Ishikawa (cell line): Measurements from ENCODE around the gene ADPRM.

Experiments used
- CEBPB ChIP-seq: IDR thresholded peaks from 2 replicates; pipeline ENCODE4 v1.6.1; 2012
- CREB1 ChIP-seq: IDR thresholded peaks from 2 replicates; pipeline ENCODE4 v1.6.1; 2012; ENCODE audit warnings: low read depth
- EGR1 ChIP-seq: IDR thresholded peaks from 2 replicates; pipeline ENCODE4 v1.6.1; 2012
- EP300 ChIP-seq: IDR thresholded peaks from 2 replicates; pipeline ENCODE4 v1.6.1; 2012; ENCODE audit warnings: borderline replicate concordance
- FOXM1 ChIP-seq: IDR thresholded peaks from 2 replicates; pipeline ENCODE4 v1.6.1; 2012; ENCODE audit warnings: low read depth, borderline replicate concordance
- NFIC ChIP-seq: IDR thresholded peaks from 2 replicates; pipeline ENCODE4 v1.6.1; 2012
- RAD21 ChIP-seq: IDR thresholded peaks from 2 replicates; pipeline ENCODE4 v1.6.1; 2012; ENCODE audit warnings: low read depth
- TAF1 ChIP-seq: IDR thresholded peaks from 2 replicates; pipeline ENCODE4 v1.6.1; 2012; ENCODE audit warnings: low read depth, mild to moderate bottlenecking
- TCF12 ChIP-seq: IDR thresholded peaks from 2 replicates; pipeline ENCODE4 v1.6.1; 2012; ENCODE audit warnings: low read depth
- TEAD4 ChIP-seq: IDR thresholded peaks from 2 replicates; pipeline ENCODE4 v1.6.1; 2012
- YY1 ChIP-seq: IDR thresholded peaks from 2 replicates; pipeline ENCODE4 v1.6.1; 2012; ENCODE audit warnings: low read depth
- ZBTB7A ChIP-seq: IDR thresholded peaks from 2 replicates; pipeline ENCODE4 v1.6.1; 2012; ENCODE audit warnings: low read depth
- TF ChIP-seq, protein P1 (sequence below): IDR thresholded peaks from 2 replicates; pipeline ENCODE4 v1.6.1; 2012; ENCODE audit warnings: low read depth, mild to moderate bottlenecking
- TF ChIP-seq, protein P2 (sequence below): IDR thresholded peaks from 2 replicates; pipeline ENCODE4 v1.6.1; 2012
- TF ChIP-seq, protein P3 (sequence below): IDR thresholded peaks from 2 replicates; pipeline ENCODE4 v1.6.1; 2012

The ADPRM gene

DNA sequence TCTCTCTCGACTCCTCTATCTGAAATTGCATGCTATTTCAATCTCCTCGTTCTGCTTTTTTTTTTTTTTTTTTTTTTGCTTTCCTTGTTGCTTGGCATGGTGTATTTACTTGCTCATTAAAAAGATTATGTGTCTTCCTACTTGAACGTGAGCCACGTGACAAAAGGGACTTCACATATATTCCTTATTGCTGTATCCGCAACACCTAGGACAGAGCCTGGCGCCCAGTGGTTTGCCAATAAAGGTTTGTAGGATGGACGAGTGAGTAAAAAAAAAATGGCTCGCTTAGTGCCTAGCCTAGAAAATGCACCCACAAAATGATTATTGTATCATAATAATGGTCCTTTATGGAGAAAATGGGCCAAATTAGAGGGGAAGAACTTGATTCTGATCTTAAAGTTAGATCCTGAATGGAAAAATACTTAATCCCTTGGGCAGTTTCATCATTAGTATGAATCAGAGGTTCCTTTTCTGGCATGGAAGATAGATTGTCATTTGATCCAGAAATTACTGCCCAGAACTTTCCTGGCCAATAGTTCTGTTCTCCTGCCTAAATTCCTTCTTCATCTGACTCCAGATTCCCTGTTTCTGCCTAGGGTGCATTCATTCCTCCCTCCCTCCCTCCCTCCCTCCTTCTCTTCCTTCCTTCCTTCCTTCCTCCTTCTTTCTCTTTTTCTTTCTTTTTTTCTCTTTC, 46.1 kb downstream of the ADPRM start:
- no peak for TF ChIP-seq ZBTB7A
- TF ChIP-seq EP300: no peak
- no peak for TF ChIP-seq YY1
- TF ChIP-seq, protein P1, sequence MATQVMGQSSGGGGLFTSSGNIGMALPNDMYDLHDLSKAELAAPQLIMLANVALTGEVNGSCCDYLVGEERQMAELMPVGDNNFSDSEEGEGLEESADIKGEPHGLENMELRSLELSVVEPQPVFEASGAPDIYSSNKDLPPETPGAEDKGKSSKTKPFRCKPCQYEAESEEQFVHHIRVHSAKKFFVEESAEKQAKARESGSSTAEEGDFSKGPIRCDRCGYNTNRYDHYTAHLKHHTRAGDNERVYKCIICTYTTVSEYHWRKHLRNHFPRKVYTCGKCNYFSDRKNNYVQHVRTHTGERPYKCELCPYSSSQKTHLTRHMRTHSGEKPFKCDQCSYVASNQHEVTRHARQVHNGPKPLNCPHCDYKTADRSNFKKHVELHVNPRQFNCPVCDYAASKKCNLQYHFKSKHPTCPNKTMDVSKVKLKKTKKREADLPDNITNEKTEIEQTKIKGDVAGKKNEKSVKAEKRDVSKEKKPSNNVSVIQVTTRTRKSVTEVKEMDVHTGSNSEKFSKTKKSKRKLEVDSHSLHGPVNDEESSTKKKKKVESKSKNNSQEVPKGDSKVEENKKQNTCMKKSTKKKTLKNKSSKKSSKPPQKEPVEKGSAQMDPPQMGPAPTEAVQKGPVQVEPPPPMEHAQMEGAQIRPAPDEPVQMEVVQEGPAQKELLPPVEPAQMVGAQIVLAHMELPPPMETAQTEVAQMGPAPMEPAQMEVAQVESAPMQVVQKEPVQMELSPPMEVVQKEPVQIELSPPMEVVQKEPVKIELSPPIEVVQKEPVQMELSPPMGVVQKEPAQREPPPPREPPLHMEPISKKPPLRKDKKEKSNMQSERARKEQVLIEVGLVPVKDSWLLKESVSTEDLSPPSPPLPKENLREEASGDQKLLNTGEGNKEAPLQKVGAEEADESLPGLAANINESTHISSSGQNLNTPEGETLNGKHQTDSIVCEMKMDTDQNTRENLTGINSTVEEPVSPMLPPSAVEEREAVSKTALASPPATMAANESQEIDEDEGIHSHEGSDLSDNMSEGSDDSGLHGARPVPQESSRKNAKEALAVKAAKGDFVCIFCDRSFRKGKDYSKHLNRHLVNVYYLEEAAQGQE: no peak
- no peak for TF ChIP-seq RAD21
- TF ChIP-seq TAF1: no peak
- TF ChIP-seq CREB1: no peak
- no peak for TF ChIP-seq EGR1

DNA sequence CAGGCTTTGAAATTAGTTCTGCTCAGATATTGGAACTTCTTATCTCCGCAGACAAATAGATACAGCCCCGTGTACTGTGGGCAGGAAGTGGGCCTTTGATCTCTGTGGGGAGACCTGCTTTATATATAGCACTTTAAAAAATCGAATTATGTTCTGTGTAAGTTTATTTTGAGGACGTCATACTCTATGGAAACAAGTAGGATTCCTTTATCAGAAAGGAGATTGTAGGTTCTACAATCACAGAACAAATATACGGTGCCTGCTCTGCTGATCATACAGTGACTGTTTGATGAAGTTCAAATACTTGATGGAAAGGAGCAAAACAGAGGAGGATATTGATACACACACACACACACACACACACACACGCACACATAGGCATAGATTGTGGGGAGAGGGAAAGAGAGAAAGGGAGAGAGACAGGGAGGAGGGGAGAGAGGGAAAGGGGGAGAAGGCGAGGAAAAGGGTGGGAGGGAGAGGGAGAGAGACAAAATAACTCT, 47.2 kb downstream of the ADPRM start:
- TF ChIP-seq TAF1: no peak
- TF ChIP-seq ZBTB7A: no peak
- no peak for TF ChIP-seq YY1

DNA sequence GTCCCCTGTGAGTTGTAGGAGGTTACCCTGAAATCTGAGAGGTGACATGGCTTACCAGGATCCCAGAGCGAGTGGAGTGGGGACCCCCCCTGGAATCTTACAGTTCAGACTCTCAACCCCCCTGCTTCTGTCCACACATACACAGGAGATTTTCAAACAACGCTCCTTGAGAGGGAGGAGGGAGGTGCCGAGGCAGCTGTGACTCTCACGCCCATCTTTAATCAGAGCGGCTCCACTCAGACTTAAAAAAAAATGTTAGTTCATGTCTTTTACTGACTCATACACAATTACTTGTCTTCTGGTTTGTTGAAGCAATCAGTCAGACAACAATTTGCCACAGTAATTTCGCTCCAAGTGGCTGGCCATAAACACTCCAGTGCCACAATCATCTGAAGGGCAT, 47.8 kb downstream of the ADPRM start:
- TF ChIP-seq CREB1 (no peak), FOXM1 (no peak), TEAD4 (no peak), EP300 (no peak), TCF12 (no peak), NFIC (no peak), YY1 (no peak), ZBTB7A (no peak), RAD21 (no peak), CEBPB (no peak), TAF1 (no peak), EGR1 (no peak)
- TF ChIP-seq, protein P1: no peak
- TF ChIP-seq, protein P2, sequence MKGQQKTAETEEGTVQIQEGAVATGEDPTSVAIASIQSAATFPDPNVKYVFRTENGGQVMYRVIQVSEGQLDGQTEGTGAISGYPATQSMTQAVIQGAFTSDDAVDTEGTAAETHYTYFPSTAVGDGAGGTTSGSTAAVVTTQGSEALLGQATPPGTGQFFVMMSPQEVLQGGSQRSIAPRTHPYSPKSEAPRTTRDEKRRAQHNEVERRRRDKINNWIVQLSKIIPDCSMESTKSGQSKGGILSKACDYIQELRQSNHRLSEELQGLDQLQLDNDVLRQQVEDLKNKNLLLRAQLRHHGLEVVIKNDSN: no peak
- TF ChIP-seq, protein P3, sequence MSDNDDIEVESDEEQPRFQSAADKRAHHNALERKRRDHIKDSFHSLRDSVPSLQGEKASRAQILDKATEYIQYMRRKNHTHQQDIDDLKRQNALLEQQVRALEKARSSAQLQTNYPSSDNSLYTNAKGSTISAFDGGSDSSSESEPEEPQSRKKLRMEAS: no peak

DNA sequence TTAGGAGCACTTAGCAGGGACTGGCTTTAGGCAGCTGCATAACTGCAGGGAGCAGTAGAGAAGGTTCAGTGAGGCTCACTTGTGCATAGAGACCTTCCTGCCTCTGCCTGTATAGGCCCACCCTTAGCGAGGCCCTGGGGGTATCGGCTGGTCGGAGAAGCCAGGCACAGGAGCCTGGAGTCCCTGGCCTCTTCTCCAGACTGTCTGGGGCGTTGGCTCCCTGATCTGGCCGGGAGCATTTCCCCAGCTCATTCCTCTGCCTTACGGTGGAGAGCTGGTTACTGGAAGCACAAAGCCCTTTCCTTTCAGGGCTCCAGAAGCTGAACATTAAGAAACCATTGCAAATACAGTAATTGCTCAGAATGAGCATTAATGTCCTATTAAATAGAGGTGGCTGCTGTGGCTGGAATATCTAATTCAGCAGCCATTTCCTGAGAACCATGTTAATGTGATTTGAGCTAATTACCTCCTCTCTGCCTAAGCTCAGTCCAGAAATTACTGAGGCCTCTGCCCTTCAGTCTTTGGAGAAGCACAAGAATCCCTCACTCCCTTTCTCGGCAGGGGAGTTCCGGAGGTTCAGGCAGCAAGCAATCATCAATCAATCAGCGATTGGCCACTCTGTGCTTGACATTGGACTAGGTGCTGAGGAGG, 51.3 kb downstream of the ADPRM start:
- TF ChIP-seq TCF12 (no peak), RAD21 (no peak), NFIC (no peak), ZBTB7A (no peak), EGR1 (no peak), EP300 (no peak), CEBPB (no peak), TAF1 (no peak), YY1 (no peak), CREB1 (no peak), FOXM1 (no peak), TEAD4 (no peak)
- TF ChIP-seq, protein P3: no peak
- TF ChIP-seq, protein P2: no peak
- TF ChIP-seq, protein P1: no peak
